ENCODE measurements around the gene PRRC2A.

- TF ChIP-seq CTCF (IDR thresholded peaks at IDR 0.05) (no peak), POLR2AphosphoS5 (IDR thresholded peaks at IDR 0.05; ENCODE audit: low read depth, low read length) (peak; percentile 92), SIN3A (IDR thresholded peaks at IDR 0.05; ENCODE audit: borderline replicate concordance, insufficient read depth, low read depth, low read length) (peak; percentile 47; the same call in 1 of the 2 replicates), TCF7L2 (IDR thresholded peaks at IDR 0.05; ENCODE audit: low read depth, low read length) (no peak), REST (IDR thresholded peaks at IDR 0.05; ENCODE audit: insufficient read depth in 1 of 2, low read depth in 2 of 2, low read length in 1 of 2) (peak in 1 of 2 experiments; percentile 50; a peak in 1 of 4 replicates)
Measured at GRCh38 chr6:31660381-31661261, 40.1 kb downstream of the PRRC2A start, which contains the start of gene C6orf47.

Data from Panc1 (cell line).